ENCODE data around the gene KRT81. TPM values are rescaled to one million over a fixed set of nuclear protein-coding genes. Genes with fewer than 3 reads are reported as not detected.
A peak's percentile ranks its signal among the peaks of the same experiment; 100 is the strongest.
"Not testable (repeated sequence)": the region's sequence is repeated elsewhere in the genome, so short reads cannot be mapped to it uniquely, and the experiment has no call there.

KRT81 gene
- total RNA-seq, 1 donor from 2014 or later: not detected

GRCh38 chr12:52242442-52243258 is 48.7 kb downstream of the KRT81 start:
- no peak for DNase-seq (ENCODE audit: low read depth in 2 of 2)

GRCh38 chr12:52241205-52241842 is 50.0 kb downstream of the KRT81 start:
- DNase-seq (ENCODE audit: low read depth in 2 of 2): peak in 1 of 2 donors; percentile 51

GRCh38 chr12:52240247-52240646 is 51.1 kb downstream of the KRT81 start:
- DNase-seq (ENCODE audit: low read depth in 2 of 2): not testable (repeated sequence)

- DNase-seq (ENCODE audit: low read depth in 2 of 2): no peak
Measured at GRCh38 chr12:52239767-52240166, 51.6 kb downstream of the KRT81 start.

- DNase-seq (ENCODE audit: low read depth in 2 of 2): no peak
Measured at GRCh38 chr12:52238916-52239646, 52.3 kb downstream of the KRT81 start.

GRCh38 chr12:52238207-52238840 is 53.0 kb downstream of the KRT81 start:
- no peak for DNase-seq (ENCODE audit: low read depth in 2 of 2)

GRCh38 chr12:52236386-52237050 is 54.8 kb downstream of the KRT81 start:
- DNase-seq (ENCODE audit: low read depth in 2 of 2): no peak

Other genes with a start within 250 kb of the KRT81 start
- gene NR4A1, start 240.1 kb downstream of the KRT81 start, total RNA-seq: 0.65 and 2.0 TPM in 2 replicates
- gene ATG101, start 221.6 kb downstream of the KRT81 start, total RNA-seq: 41.8 and 66.5 TPM in 2 replicates
- gene SMIM41, start 211.8 kb downstream of the KRT81 start, total RNA-seq: under 0.01 TPM in 1 of 2 replicates, not detected in the other
- gene KRT80, start 99.5 kb downstream of the KRT81 start, total RNA-seq: 0.20 and 0.65 TPM in 2 replicates
- 6.7 and 121 TPM in 2 replicates for gene KRT7, start 58.3 kb downstream of the KRT81 start, total RNA-seq
- gene KRT86, start 16.9 kb downstream of the KRT81 start, total RNA-seq: not detected in 2 replicates
- gene KRT83, start 29.9 kb upstream of the KRT81 start, total RNA-seq: not detected in 2 replicates
- not detected in 2 replicates for gene KRT85, start 75.9 kb upstream of the KRT81 start, total RNA-seq
- gene KRT84, start 94.1 kb upstream of the KRT81 start, total RNA-seq: not detected in 2 replicates
- gene KRT82, start 114.8 kb upstream of the KRT81 start, total RNA-seq: not detected in 2 replicates
- gene KRT75, start 142.8 kb upstream of the KRT81 start, total RNA-seq: not detected in 2 replicates
- not detected in 2 replicates for gene KRT6B, start 160.6 kb upstream of the KRT81 start, total RNA-seq
- not detected in 2 replicates for gene KRT6C, start 182.3 kb upstream of the KRT81 start, total RNA-seq
- gene KRT6A, start 201.7 kb upstream of the KRT81 start, total RNA-seq: not detected in 2 replicates
- gene KRT5, start 228.9 kb upstream of the KRT81 start, total RNA-seq: not detected in 2 replicates